Activated naive CD4-positive, alpha-beta T cell treated with anti-CD3 and anti-CD28 coated beads, Interleukin-2, amount 50 U/mL, for 16 hours (primary cell): ENCODE data around the gene SNX2.

Experiments used
- DNase-seq: peaks from one replicate; pipeline ENCODE4 v3.0.0-alpha.2; 2020

The SNX2 gene

DNA sequence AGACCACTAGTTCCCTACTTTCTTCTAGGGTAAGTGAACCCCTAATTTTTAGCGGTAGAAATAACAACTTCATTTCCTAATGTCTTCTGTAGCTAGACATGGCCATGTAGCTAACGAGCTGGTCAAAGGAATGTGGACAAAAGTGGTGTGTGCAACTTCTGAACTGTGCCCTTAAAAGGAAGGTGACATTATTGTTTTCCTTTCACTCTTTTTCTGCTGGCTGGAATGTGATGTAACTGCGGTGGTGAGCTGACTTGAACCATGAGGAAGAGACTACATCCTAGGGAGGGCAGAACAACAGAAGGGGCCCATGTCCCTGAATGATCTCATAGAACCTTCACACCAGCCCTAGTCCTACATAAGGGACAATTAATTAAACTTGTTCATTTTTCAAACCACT, 1.3 kb upstream of the SNX2 start:
- DNase-seq, result no peak

GRCh38 chr5:122774519-122774860, 390 bp upstream of the SNX2 start:
- no peak for DNase-seq

DNA sequence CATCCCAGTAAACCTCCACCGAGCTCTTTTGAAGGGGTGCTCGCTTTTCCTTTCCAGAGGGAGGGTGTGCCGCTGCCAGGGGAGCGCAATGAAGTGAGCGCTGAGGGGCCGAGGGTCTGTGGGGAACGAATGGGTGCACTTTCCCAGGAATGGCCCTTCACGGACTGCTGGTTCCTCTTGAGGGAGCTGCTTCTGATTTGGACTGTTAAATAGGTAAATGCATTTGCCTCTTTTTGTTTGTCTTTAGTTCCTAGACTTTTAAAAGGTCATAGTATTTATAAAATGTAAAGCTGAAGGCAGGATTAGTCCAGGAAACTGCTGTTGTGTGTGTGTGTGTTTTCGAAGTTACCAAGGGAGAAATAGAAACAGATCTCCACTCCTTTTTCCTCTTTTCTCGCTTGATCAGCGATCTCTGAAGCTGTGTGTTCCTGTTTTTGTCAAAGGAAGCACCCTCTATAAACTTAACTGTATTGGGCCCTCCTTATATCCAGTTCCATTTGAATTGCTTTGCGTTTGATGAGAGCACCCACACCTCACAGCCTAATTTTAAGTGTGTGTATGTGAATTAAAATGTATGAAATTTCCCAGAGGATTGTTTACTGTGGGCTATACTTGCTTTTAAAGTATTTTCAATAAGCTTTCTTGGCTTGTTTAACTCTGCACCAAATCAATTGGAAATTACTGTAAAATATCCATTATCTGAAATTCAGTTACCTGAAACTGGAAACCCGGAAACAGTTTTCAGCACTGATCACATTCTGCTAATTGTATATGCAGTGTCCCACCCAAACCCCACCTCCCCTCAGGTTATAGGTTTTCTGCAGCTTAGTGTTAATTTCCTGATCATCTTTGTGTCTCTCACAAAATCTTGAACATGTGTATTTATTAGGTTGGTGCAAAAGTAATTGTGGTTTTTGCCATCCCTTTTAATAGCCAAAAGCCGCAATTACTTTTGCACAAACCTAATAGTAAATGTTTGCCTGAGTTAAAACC, 966 bp downstream of the SNX2 start:
- no peak for DNase-seq

- DNase-seq, result no peak
These were observed 3.3 kb downstream of the SNX2 start for GRCh38 chr5:122778157-122778556.

- no peak for DNase-seq
These were observed 4.6 kb downstream of the SNX2 start for GRCh38 chr5:122779451-122779850.

- no peak for DNase-seq
These were observed 5.4 kb downstream of the SNX2 start for GRCh38 chr5:122780296-122780695.

DNA sequence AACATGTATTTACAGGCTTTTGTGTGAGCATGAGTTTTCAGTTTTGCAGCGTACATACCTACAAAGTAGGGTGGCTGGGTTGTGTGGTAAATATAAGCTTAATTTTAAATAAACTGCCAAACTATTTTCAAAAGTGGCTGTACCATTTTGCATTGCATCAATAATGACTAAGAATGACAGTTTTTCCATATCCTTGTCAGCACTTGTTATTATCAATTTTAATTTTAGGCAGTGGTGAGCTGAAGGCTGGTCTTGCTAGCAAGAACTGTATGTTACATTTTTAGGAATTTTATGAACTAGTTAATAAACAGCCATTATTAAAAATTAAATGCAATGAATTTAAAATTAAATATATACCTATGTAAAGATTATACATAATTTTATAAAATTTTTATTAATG, 6.6 kb downstream of the SNX2 start:
- DNase-seq, result no peak

DNA sequence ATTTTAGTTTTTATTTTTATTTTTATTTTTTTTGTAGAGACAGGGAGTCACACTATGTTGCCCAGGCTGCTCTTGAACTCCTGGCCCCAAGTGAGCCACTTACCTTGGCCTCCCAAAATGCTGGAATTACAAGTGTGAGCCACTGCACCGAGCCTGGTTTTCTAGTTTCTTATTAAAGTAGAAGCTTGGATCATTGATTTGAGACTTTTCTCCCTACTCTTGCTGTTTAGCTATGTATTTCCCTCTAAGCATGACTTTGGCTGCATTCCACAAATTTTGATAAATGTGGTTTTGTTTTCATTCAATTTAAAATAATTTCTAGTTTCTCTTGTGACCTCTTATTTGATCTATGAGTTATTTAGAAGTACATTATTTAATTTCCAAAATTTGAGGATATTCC, 10.4 kb downstream of the SNX2 start:
- no peak for DNase-seq

- no peak for DNase-seq
These were observed 13.5 kb downstream of the SNX2 start for GRCh38 chr5:122788371-122788770.

DNA sequence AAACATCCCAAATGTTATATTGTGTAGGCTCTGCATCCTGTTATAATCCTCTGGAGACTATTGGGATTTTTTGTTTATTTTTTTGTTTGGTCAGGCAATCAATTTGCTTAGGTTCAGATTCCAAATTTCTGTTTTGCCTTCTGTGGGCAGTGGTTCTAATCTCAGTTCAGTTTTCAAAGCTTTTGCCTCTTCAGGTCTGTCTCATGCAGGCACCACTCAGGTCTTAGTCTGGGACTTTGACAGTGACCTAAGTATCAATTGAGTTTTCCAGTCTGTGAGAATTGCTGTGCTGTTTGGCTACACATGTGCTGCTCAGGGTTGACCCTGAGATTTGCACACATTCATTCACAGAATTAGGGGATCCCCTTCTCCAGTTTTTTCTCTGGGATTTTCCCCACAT, 14.1 kb downstream of the SNX2 start:
- no peak for DNase-seq

DNA sequence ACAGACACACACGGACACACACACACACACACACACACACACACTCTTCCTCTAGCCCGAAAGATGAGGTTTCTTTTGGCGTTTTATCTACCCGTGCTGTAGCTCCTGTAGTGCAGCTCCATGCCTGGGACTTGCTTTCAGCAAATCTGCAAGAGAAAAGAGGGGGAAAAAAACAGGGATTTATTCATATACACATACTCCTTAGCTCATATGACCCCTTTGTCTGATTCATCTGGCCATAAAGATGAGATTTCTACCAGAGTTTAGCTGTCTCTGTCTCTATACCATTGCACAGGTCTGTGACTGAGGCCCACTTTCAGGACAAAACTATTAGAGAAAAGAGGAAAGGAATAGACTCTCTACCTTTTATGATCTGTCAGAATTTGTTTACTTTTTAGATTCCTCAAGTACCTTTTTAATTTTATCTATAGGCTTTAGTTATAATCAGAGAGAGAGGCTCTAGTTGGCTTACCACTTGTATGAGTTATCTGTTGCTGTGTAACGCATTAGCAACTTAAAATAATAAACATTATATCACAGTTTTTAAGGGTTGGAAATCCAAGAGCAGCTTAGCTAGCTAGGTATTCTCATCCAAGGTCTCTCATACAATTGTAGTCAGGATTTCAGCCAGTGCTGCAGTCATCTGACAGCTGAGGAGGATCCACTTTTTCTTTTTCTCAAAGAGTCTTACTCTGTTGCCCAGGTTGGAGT, 14.7 kb downstream of the SNX2 start:
- no peak for DNase-seq

DNA sequence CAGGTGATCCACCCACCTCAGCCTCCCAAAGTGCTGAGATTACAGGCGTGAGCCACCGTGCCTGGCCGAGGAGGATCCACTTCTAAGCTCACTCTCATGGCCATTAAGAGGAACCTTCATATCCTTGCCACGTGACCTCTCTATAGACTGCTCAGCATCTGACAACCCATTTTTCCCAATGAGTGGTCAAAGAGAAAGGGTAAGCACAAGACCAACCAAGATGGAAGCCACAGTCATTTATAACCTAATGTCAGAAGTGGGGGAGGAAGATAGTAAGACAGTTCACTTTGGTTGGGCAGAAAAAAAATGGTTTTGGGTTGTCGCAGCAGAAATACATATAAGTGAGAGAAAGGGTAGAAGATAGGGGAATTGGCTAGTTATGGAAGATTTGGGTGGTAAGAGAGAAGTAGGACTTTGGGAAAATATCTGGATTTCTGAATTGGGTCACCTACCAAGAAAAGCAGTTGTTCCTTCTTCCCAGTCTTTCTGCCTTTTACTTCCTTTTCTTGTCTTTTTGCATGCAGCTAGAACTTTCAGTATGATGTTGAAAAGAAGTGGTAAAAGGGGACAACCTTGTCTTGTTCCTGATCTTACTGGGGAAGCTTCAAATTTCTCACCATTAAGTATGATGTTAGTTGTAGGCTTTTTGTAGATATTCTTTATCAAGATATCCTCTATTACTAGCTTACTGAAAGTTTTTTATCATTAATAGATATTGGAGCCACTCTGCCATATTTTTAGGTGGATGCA, 15.6 kb downstream of the SNX2 start:
- DNase-seq, result no peak

GRCh38 chr5:122805481-122805880, 30.6 kb downstream of the SNX2 start:
- DNase-seq, result no peak

DNA sequence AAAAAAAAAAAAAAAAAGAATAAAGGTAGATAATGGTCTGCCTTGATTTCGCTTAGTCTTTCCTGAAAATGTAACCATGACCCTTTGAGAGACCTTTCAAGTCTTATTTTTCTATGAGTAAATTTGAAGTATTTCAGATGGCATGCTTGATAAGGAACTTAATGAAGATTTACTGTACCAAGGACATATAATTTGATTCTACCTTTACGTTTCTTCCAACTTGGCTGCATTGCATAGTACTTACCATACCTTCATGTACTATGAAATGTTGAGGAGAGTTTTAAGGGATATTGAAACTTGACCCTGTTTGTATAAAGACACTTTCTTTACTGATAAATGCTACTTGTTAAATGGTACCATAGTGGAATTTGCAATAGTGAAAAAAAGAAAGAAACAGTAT, 35.5 kb downstream of the SNX2 start:
- no peak for DNase-seq

DNA sequence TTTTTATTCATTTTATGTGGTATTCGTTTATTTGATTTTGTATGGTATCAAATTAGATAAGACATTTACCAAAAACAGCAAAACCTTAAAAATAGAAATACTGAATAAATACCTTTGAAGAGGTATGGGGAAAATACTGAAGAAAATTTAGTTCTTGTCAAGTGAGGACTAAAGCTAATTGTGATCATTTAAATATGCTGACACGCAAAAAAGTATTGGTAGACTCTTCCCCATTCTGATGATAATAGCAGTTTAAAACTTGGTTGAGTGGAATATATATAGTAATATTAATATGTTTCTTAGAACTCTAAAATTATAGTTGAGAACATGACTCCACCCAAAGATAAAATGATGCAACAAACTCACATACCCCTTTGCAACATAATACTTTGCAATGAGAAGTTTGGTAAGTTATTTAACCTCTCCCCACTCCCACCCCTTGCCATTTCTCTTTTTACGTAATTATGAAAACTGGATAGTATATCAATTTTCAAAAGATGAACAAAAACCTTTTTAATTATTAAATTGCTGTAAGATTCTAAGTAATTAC, 40.4 kb downstream of the SNX2 start:
- DNase-seq, result no peak

- no peak for DNase-seq
These were observed 41.9 kb downstream of the SNX2 start for GRCh38 chr5:122816756-122817155.

GRCh38 chr5:122831984-122832383, 57.1 kb downstream of the SNX2 start:
- DNase-seq, result no peak

GRCh38 chr5:122835681-122836080, 60.8 kb downstream of the SNX2 start:
- DNase-seq, result no peak

DNA sequence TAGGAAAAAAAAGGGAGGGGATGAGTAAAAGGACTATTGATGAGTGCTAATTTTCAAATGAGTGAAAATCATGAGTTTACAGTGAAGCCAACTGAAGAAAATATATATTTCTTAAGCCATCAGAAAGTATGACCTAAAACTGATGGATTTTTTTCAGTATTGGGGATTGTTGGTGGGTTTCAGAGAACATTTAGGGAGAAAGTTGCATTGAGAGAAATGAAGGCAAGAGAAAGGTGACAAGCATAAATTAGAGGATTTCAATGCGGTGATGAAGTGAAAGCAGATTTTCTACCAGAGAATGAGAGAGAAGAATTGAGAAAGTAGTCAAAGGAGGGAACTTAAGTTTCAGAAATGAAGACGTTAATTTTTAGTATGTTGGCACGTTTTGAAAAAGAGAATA, 62.1 kb downstream of the SNX2 start:
- DNase-seq, result no peak

GRCh38 chr5:122839731-122840130, 64.9 kb downstream of the SNX2 start:
- no peak for DNase-seq

DNA sequence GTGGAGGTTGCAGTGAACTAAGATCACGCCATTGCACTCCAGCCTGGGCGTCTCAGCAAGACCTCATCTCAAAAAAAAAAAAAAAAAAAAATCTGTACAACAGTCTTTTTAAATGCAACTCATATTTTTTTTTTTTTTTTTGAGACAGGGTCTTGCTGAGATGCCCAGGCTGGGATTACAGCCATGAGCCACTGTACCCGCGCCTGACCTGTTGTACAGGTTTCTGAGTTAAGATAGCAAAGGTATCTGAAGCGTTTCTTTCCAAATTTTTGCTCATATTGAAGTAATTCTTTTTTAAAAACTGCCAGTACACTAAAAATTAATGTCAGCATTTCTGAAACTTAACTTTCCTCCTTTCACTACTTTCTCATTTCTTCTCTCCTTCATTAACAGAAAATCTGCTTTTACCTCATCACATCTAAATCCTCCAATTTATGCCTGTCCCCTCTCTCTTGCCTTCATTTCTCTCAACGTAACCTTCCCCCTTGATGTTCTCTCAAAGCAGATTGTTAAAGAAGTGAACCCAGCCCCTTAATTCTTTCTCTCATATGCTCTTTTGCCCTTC, 67.2 kb downstream of the SNX2 start:
- DNase-seq, result no peak

GRCh38 chr5:122844136-122844909, 69.4 kb downstream of the SNX2 start:
- no peak for DNase-seq
